Omental fat pad (tissue), 4 donors: ENCODE measurements around the gene SPAG9. TPM values are rescaled to one million over a fixed set of nuclear protein-coding genes. Genes with fewer than 3 reads are reported as not detected.

Experiments used
- ATAC-seq: fragments of 150-250 bp; one replicate; pipeline ENCODE4 v1.9.1; 2016; ENCODE audit warnings: mild to moderate bottlenecking, moderate library complexity; ENCODE audit not compliant: low FRiP score
- DNase-seq: peaks from one replicate; pipeline ENCODE4 v3.0.0-alpha.2; 2019; ENCODE audit warnings: low spot score
- CTCF ChIP-seq, 3 donors: fragments of 450-650 bp; IDR thresholded peaks; one replicate each; pipeline ENCODE4 v1.5.1; 2016 to 2017; ENCODE audit warnings: antibody characterized with exemption in 3 of 3, mild to moderate bottlenecking in 3 of 3, moderate library complexity in 2 of 3
- total RNA-seq, 4 donors: library from RNA; depleted of rRNA; stranded (reverse); fragments of >200 nt; gene quantifications; one replicate each; pipeline ENCODE4 v1.1.0, GENCODE V29; 2016

Gene SPAG9
- total RNA-seq, 4 donors from 2014 or later = 117 to 197 (median 138) TPM

DNA sequence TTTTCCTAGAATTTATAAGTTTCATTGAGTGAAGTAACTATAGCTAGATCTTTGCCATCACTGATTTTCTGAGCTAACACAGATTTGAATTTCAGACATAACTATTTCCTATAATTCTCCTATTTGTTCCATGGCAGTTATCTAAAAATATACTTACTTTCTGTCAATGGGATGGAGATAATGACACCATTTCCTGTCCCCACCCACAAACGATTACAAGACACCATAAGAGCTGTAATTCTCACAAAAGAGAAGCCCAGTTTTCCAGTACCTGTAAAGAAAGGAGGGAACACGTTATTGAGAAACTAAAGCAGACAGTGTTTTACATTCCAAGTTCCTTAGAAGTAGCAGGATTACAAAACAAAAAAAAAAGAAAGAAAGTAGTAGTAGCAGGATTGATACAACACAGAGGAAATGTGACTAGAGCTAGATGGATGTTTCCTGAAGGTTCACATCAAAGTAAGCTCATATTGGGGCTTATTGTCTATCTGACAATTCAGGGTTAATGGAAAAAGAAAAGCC lies 143.7 kb downstream of the SPAG9 start:
- DNase-seq = no peak
- no peak for ATAC-seq
- TF ChIP-seq CTCF (IDR thresholded peaks at IDR 0.05) = no peak

GRCh38 chr17:50973557-50974494 lies 146.8 kb downstream of the SPAG9 start:
- ATAC-seq = no peak
- no peak for TF ChIP-seq CTCF (IDR thresholded peaks at IDR 0.05)
- no peak for DNase-seq

DNA sequence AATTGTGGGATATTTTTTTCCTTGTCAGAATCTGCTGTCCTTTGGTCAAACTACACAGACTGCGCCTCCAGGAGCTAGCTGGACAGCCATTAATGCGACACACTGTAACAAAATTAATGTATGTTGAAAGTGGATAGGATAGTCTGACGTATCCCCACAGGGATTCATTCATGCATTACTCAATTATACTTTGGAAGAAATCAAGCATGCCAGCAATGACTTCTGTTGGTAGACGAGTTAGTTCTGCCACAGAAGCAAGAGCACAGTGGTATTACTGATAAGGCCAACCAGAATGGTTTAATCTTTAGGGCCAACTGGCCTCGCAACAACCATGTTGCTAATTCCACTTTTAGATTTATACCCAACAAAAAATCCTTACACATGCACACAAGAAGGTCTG lies 148.1 kb downstream of the SPAG9 start:
- ATAC-seq (no peak), DNase-seq (no peak)
- no peak for TF ChIP-seq CTCF (IDR thresholded peaks at IDR 0.05)

GRCh38 chr17:50967795-50968194 lies 152.9 kb downstream of the SPAG9 start:
- ATAC-seq (no peak), DNase-seq (no peak)
- TF ChIP-seq CTCF (IDR thresholded peaks at IDR 0.05) = no peak

- TF ChIP-seq CTCF (IDR thresholded peaks at IDR 0.05) = no peak
- ATAC-seq (no peak), DNase-seq (no peak)
Measured at GRCh38 chr17:50966163-50966666, 154.5 kb downstream of the SPAG9 start.

- ATAC-seq = no peak
- TF ChIP-seq CTCF (IDR thresholded peaks at IDR 0.05) = no peak
- no peak for DNase-seq
Measured at GRCh38 chr17:50963139-50963538, 157.5 kb downstream of the SPAG9 start.
